K562 (cell line): ENCODE measurements around the gene SLC25A5. TPM values are rescaled to one million over a fixed set of nuclear protein-coding genes. Genes with fewer than 3 reads are reported as not detected.
A peak's percentile ranks its signal among the peaks of the same experiment; 100 is the strongest.

Experiments used
- ATAC-seq: fragments of 200-7000 bp; cut with Tn5 transposase; 3 replicates; pipeline ENCODE4 v1.9.1; 2020; ENCODE audit warnings: moderate library complexity
- BruUV-seq: library from RNA; stranded (reverse); fragments of 400-500 nt; replicated peaks from 2 replicates; lab custom pipeline; 2021; lab: Mats Ljungman, UMichigan
- CTCF ChIA-PET: fragments of 300-600 bp; formaldehyde crosslinking; extraction: SDS; loops from one replicate; lab custom pipeline; 2021; ENCODE audit warnings: low intra/inter-chr PET ratio; lab: Yijun Ruan, JAX
- POLR2A ChIA-PET: fragments of 300-600, 350-650 bp; sonication (Branson Sonifier 250); formaldehyde crosslinking; extraction: SDS; loops from one replicate; lab custom pipeline; 2021; ENCODE audit warnings: antibody characterized with exemption, inconsistent platforms; lab: Yijun Ruan, JAX
- DNase-seq, 4 experiments: peaks; one replicate each; pipeline versions ENCODE4 v3.0.0 to v3.0.0-alpha.2; 2011 to 2018; ENCODE audit warnings: low spot score in 3 of 4, mixed read lengths in 3 of 4; ENCODE audit errors: extremely low read depth in 1 of 4
- FAIRE-seq: peaks from 2 replicates; lab custom pipeline; 2011; peaks lifted over from hg19 to GRCh38; lab: Jason Lieb, UNC
- H2AFZ ChIP-seq: 2 replicates; pipeline ENCODE4 v1.6.0; 2011; ENCODE audit warnings: low read depth, low read length, control low read depth, inconsistent platforms
- H3K27ac ChIP-seq: fragments of 200-600 bp; 3 replicates; pipeline ENCODE4 v1.8.0; 2011; ENCODE audit warnings: low read depth, mild to moderate bottlenecking, control low read depth, inconsistent platforms, low read length, moderate library complexity, mixed read lengths; ENCODE audit errors: extremely low read depth
- H3K27me3 ChIP-seq, 2 experiments: fragments of 300-600 bp in 1 of 2; 2 replicates in 1 of 2; 3 replicates in 1 of 2; pipeline versions ENCODE4 v1.6.0 to v1.8.0; 2011; ENCODE audit warnings: inconsistent platforms in 2 of 2, low read length in 2 of 2, mild to moderate bottlenecking in 1 of 2, mixed read lengths in 1 of 2, moderate library complexity in 1 of 2; ENCODE audit not compliant: control insufficient read depth in 2 of 2, insufficient read depth in 2 of 2
- H3K36me3 ChIP-seq: fragments of 300-600 bp; 3 replicates; pipeline ENCODE4 v1.8.0; 2011; ENCODE audit warnings: mild to moderate bottlenecking, low read length, inconsistent platforms; ENCODE audit not compliant: control insufficient read depth, insufficient read depth
- H3K4me1 ChIP-seq, 2 experiments: fragments of 200-600 bp in 1 of 2; replicated peaks in 1 of 2; 2 replicates in 1 of 2; 3 replicates in 1 of 2; pipeline versions ENCODE4 v1.5.1 to v1.8.0; 2011; ENCODE audit warnings: inconsistent platforms in 2 of 2, low read length in 2 of 2, mild to moderate bottlenecking in 1 of 2, mixed read lengths in 1 of 2, moderate library complexity in 1 of 2; ENCODE audit not compliant: control insufficient read depth in 2 of 2, insufficient read depth in 2 of 2
- H3K4me2 ChIP-seq: 2 replicates; pipeline ENCODE4 v1.6.1; 2011; ENCODE audit warnings: low read length, control low read depth, inconsistent platforms, mixed read lengths; ENCODE audit not compliant: insufficient read depth
- H3K4me3 ChIP-seq: fragments of 200-600 bp; sonication (generic), shearing (Covaris generic); 2 replicates; pipeline ENCODE4 v1.5.1; 2016; ENCODE audit warnings: control low read depth, inconsistent platforms
- H3K79me2 ChIP-seq: fragments of 200-600 bp; 3 replicates; pipeline ENCODE4 v1.8.0; 2011; ENCODE audit warnings: low read length, inconsistent platforms; ENCODE audit not compliant: control insufficient read depth, insufficient read depth
- H3K9ac ChIP-seq, 2 experiments: 2 replicates each; pipeline versions ENCODE4 v1.6.0 to v1.6.1; 2011; ENCODE audit warnings: low read depth in 2 of 2, low read length in 2 of 2, control low read depth in 1 of 2, inconsistent platforms in 1 of 2, mild to moderate bottlenecking in 1 of 2, mixed read lengths in 1 of 2; ENCODE audit not compliant: insufficient read depth in 1 of 2
- H3K9me1 ChIP-seq: one replicate; pipeline ENCODE4 v1.6.0; 2011; ENCODE audit warnings: inconsistent platforms, mild to moderate bottlenecking, low read length, moderate library complexity; ENCODE audit not compliant: control insufficient read depth, insufficient read depth
- H3K9me3 ChIP-seq: replicated peaks from 2 replicates; pipeline ENCODE4 v1.5.1; 2011; ENCODE audit warnings: low read depth, low read length, inconsistent platforms; ENCODE audit not compliant: control insufficient read depth, insufficient read depth
- H4K20me1 ChIP-seq: replicated peaks from 2 replicates; pipeline ENCODE4 v1.6.1; 2011; ENCODE audit warnings: low read length, inconsistent platforms, mixed read lengths; ENCODE audit not compliant: control insufficient read depth, insufficient read depth
- WGBS: fragments of 100-300 bp; shearing (Covaris generic); methylation state at CpG from one replicate; pipeline ENCODE4 v1.1.6; 2016; ENCODE audit warnings: low coverage, mixed read lengths; ENCODE audit not compliant: insufficient coverage; ENCODE audit errors: missing lambda C conversion rate; 5-methylcytosine and 5-hydroxymethylcytosine counted together
- in situ Hi-C: fragments of 300-500 bp; cut with MboI; formaldehyde crosslinking; loops from 4 replicates; pipeline ENCODE4 v1.15.0; 2018; ENCODE audit warnings: inconsistent platforms, mixed read lengths
- intact Hi-C: fragments of 100-400 bp; cut with micrococcal nuclease; formaldehyde crosslinking; loops from 2 replicates; pipeline ENCODE4 v1.14.2; 2022
- polyA plus RNA-seq, 8 experiments: library from polyadenylated mRNA; depleted of rRNA in 4 of 8; stranded (reverse) in 5 of 8; unstranded in 3 of 8; fragments of >200 nt; fragmentation: Nextera tagmentation in 2 of 8; fragmentation: Illumina TruSeq in 1 of 8; extraction: Ambion mirVana in 2 of 8; extraction: Trizol in 1 of 8; gene quantifications; 2 replicates each; pipeline versions ENCODE4 v1.2.1 to v1.2.3, GENCODE V29; 2011 to 2014; ENCODE audit warnings: inconsistent platforms in 1 of 8, missing spikeins in 1 of 8
- total RNA-seq, 7 experiments: library from RNA; depleted of rRNA in 6 of 7; stranded (reverse); fragments of >200 nt in 6 of 7; fragmentation: Illumina TruSeq in 2 of 7; extraction: Trizol in 2 of 7; gene quantifications; 2 replicates each; pipeline versions ENCODE4 v1.2.1 to v1.2.3, GENCODE V29; 2011 to 2021; ENCODE audit warnings: low replicate concordance in 1 of 7
- TF ChIP-seq, protein P1 (sequence below): sonication (generic); formaldehyde crosslinking; IDR thresholded peaks from 2 replicates; pipeline ENCODE4 v1.9.0; 2022; ENCODE audit warnings: mild to moderate bottlenecking, missing genetic modification reagents
- TF ChIP-seq, protein P2 (sequence below), 3 experiments: IDR thresholded peaks in 2 of 3; conservative IDR thresholded peaks in 1 of 3; 2 replicates each; pipeline ENCODE4 v1.5.1; 2011 to 2012; ENCODE audit warnings: low read length in 3 of 3, mild to moderate bottlenecking in 3 of 3, control low read depth in 2 of 3, improper control_type of control experiment in 1 of 3, inconsistent platforms in 1 of 3, low read depth in 1 of 3, mixed read lengths in 1 of 3, moderate library complexity in 1 of 3; ENCODE audit not compliant: insufficient read depth in 2 of 3

Gene SLC25A5
- total and polyA plus RNA-seq, 9 of the 15 experiments (the other 6 are each of a cell fraction or from before 2014, with no cell fraction given): 470 to 5,247 (median 596) TPM

DNA sequence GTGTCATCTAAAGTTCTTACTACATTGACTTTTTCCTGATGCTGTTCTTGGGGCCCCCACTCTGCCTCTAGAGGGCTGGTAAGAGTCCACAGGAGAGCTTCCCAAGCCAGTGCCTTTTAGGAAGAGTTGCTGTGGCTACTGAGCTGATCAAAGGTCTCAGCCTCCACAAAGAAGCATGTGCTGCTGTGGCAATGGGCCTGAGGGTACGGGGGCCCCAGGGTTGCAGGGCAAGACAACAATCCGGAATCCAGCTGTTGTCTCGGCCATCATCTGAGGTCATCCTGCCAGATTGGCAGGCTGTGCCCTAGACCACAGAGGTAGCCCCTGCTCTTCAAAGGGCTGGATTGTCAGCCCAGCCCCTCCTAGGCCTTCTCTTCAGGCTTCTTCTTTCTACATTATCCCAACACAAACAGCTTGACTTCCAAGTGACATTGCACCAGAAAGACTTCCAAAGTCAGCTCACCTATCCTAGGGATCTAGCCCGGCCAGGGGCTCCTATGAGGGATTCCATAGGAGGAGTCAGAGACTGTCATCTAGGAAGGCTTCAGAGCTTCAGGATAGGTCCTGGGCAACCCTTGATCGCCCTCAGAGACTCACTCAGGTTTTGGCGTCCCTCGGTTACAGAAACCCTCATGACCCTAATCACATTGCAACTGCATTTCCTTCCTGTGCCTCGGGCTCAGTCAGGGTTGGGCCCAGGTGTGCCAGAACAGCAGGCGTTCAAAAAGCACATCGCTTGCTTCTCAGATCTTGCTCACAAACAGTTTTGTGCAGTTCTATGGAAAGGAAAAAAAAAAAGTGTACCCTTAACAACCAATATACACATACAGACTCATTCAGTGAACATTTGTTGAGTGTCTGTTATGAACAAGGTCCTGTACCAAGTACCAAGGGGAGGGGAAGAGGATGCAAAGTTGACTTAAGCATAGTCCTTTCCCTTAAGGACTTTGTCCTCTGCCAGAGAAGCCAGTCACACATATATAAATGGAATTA, 27.8 kb downstream of the SLC25A5 start:
- Histone ChIP-seq H3K9ac (no peak overlapping the region; a peak in 1 of 4 replicates), H2AFZ (no peak overlapping the region), H4K20me1 (no peaks in the 10 kb centered on the region), H3K4me1 (no peaks in the 10 kb centered on the region; a peak in 1 of 5 replicates), H3K4me3 (no peak overlapping the region), H3K9me1 (no peaks in the 10 kb centered on the region), H3K79me2 (no peaks in the 10 kb centered on the region), H3K27me3 (no peaks in the 10 kb centered on the region; a peak in 1 of 5 replicates), H3K9me3 (no peaks in the 10 kb centered on the region), H3K36me3 (no peaks in the 10 kb centered on the region)
- DNase-seq: no peak
- intact Hi-C loops: no loop called here
- in situ Hi-C loops: no loop called here
- BruUV-seq: no TSS peak
- POLR2A ChIA-PET: interaction anchor here (1.6 kb wide), 1 partner anchor 23 kb away, joined by 3 read pairs; no protein-coding TSS in a partner anchor
- TF ChIP-seq, protein P1, sequence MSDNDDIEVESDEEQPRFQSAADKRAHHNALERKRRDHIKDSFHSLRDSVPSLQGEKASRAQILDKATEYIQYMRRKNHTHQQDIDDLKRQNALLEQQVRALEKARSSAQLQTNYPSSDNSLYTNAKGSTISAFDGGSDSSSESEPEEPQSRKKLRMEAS (CRISPR knock-in tag): no peak
- TF ChIP-seq, protein P2, sequence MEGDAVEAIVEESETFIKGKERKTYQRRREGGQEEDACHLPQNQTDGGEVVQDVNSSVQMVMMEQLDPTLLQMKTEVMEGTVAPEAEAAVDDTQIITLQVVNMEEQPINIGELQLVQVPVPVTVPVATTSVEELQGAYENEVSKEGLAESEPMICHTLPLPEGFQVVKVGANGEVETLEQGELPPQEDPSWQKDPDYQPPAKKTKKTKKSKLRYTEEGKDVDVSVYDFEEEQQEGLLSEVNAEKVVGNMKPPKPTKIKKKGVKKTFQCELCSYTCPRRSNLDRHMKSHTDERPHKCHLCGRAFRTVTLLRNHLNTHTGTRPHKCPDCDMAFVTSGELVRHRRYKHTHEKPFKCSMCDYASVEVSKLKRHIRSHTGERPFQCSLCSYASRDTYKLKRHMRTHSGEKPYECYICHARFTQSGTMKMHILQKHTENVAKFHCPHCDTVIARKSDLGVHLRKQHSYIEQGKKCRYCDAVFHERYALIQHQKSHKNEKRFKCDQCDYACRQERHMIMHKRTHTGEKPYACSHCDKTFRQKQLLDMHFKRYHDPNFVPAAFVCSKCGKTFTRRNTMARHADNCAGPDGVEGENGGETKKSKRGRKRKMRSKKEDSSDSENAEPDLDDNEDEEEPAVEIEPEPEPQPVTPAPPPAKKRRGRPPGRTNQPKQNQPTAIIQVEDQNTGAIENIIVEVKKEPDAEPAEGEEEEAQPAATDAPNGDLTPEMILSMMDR (IDR thresholded peaks at IDR 0.05 in 2 of 3, conservative IDR thresholded peaks at IDR 0.05 in 1 of 3; ENCODE audit: insufficient read depth in 2 of 3, low read depth in 1 of 3, low read length in 3 of 3): 0 out of 6 replicates have a peak, but pooled peaks of 1 of the 3 experiments have one; percentile 10
- TF ChIP-seq, all 486 proteins: peak for 1
- Histone ChIP-seq H3K4me2 (no peak overlapping the region), H3K27ac (no peak overlapping the region)
- WGBS: 31% methylated on average over 10 of the region's 10 CpGs
- CTCF ChIA-PET: no interaction called here
- FAIRE-seq (no peak), ATAC-seq (peak; percentile 44; the same call in 1 of the 3 replicates)
